Central memory CD8-positive, alpha-beta T cell (primary cell): ENCODE data around the gene C12orf57.

Experiments used
- ATAC-seq: fragments of 150-1000 bp; cut with Tn5 transposase; replicated peaks from 2 replicates; pipeline ENCODE4 v1.10.0; 2022; ENCODE audit warnings: mild to moderate bottlenecking, moderate FRiP score, moderate number of reproducible peaks; ENCODE audit not compliant: poor library complexity, severe bottlenecking; ENCODE audit errors: extremely low read depth
- DNase-seq, 2 donors: peaks; one replicate each; pipeline ENCODE4 v3.0.0; 2021; ENCODE audit warnings: low spot score in 2 of 2
- H3K27ac Mint-ChIP-seq: one replicate; pipeline ENCODE4 v1.8.0; 2022; ENCODE audit warnings: low read depth, mild to moderate bottlenecking, moderate library complexity, mixed read lengths
- H3K27me3 Mint-ChIP-seq: one replicate; pipeline ENCODE4 v1.8.0; 2022; ENCODE audit warnings: mixed read lengths
- H3K36me3 Mint-ChIP-seq: one replicate; pipeline ENCODE4 v1.8.0; 2022; ENCODE audit warnings: mild to moderate bottlenecking, moderate library complexity, mixed read lengths; ENCODE audit not compliant: insufficient read depth
- H3K4me1 Mint-ChIP-seq: one replicate; pipeline ENCODE4 v1.8.0; 2022; ENCODE audit warnings: mixed read lengths
- H3K4me3 Mint-ChIP-seq: one replicate; pipeline ENCODE4 v1.8.0; 2022; ENCODE audit warnings: mild to moderate bottlenecking, moderate library complexity, mixed read lengths
- H3K9me3 Mint-ChIP-seq: one replicate; pipeline ENCODE4 v1.8.0; 2022; ENCODE audit warnings: mixed read lengths

Gene C12orf57

GRCh38 chr12:6962285-6963015 is 18.6 kb downstream of the C12orf57 start:
- ATAC-seq (no peak), DNase-seq (no peak)
- Mint-ChIP-seq H3K27ac (peak overlapping the region; percentile 99), H3K27me3 (no peaks in the 10 kb centered on the region), H3K4me3 (no peak overlapping the region), H3K9me3 (no peaks in the 10 kb centered on the region), H3K36me3 (peaks cover 60% of the 10 kb centered on the region), H3K4me1 (peaks cover 56% of the 10 kb centered on the region)

DNA sequence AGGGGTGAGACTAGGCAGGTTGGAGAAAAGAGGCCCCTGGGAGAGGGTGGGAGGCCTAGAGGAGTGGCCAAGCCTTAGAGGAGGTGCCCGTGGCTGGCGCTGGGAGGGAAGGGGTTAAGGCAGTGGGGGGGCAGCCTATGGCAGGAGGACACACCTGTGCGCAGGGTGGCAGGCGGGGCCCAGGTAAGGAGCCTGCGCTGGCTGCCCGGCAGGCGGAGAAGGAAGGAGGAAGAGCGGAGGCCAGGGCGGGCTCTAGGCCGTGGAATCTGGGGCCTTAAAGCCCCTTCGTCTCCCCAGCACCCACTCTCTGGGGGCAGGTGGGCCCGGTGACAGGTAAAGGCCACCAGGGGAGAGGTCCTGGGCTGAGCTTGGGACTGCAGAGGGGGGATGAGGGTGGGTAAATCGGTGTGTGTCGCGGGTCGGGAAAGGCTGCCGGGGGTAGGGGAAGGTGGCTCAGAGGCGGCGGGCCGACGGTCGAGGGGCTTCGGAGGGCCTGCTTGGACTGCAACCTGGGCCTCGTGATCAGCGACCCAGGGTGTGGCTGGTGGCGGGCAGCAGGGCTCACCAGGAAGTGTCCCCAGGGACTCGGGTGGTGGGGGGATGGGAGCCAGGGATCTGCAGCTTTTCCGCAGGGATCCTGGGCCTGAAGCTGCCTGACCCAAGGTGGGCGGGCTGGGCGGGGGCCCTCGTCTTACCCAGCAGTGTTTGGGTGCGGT is 19.4 kb downstream of the C12orf57 start:
- Mint-ChIP-seq H3K27me3 (no peaks in the 10 kb centered on the region), H3K27ac (peak overlapping the region; percentile 99), H3K4me3 (no peak overlapping the region), H3K4me1 (peaks cover 50% of the 10 kb centered on the region), H3K9me3 (no peaks in the 10 kb centered on the region), H3K36me3 (peaks cover 58% of the 10 kb centered on the region)
- DNase-seq (no peak), ATAC-seq (no peak)

GRCh38 chr12:6963791-6964413 is 20.1 kb downstream of the C12orf57 start:
- H3K9me3 Mint-ChIP-seq, result no peaks in the 10 kb centered on the region
- H3K36me3 Mint-ChIP-seq, result peaks cover 55% of the 10 kb centered on the region
- H3K4me1 Mint-ChIP-seq, result peaks cover 47% of the 10 kb centered on the region
- H3K27ac Mint-ChIP-seq, result no peak overlapping the region
- H3K4me3 Mint-ChIP-seq, result no peak overlapping the region
- ATAC-seq, result no peak
- DNase-seq, result no peak
- H3K27me3 Mint-ChIP-seq, result no peaks in the 10 kb centered on the region

GRCh38 chr12:6964605-6965025 is 20.8 kb downstream of the C12orf57 start:
- no peak for ATAC-seq
- Mint-ChIP-seq H3K27me3 (no peaks in the 10 kb centered on the region), H3K36me3 (peaks cover 51% of the 10 kb centered on the region), H3K4me1 (peaks cover 47% of the 10 kb centered on the region), H3K9me3 (no peaks in the 10 kb centered on the region), H3K4me3 (no peak overlapping the region), H3K27ac (peak overlapping the region; percentile 55)
- DNase-seq, result no peak

DNA sequence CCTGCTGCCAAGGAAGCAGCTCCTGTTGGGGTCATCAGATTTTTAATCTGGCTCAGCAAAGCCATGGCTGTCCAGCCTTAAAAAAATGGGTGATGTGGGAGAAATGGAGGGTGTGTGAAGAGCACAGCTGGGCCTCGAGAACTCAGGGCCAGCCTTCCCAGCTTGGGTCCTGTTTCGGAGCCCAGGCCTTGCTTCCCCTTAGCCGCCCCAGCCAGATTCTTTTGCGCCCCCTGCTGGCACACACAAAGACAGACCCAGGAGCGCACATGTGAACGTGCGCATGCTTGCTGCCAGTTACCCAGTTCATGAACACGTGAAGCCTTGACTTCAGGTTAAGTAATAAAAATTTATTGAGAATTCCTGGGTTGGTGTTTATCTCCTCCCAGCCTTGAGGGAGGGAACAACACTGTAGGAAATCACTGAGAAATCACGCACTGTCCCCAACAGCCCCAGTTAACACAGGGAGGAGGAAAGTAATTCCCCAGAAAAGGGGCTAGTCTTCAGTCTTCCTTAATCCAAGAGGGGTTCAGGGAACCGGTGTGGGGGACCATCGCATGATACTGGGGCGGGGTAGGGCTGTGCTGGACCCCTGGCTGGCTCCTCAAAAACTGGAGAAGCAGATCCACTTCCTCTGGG is 21.3 kb downstream of the C12orf57 start:
- Mint-ChIP-seq H3K27me3 (no peaks in the 10 kb centered on the region), H3K4me3 (no peak overlapping the region), H3K4me1 (peaks cover 46% of the 10 kb centered on the region), H3K9me3 (no peaks in the 10 kb centered on the region), H3K36me3 (peaks cover 54% of the 10 kb centered on the region), H3K27ac (peak overlapping the region; percentile 55)
- ATAC-seq (peak; percentile 42), DNase-seq (peak; percentile 81 to 88)

- Mint-ChIP-seq H3K27me3 (no peaks in the 10 kb centered on the region), H3K27ac (no peak overlapping the region), H3K36me3 (peaks cover 51% of the 10 kb centered on the region), H3K9me3 (no peaks in the 10 kb centered on the region), H3K4me3 (no peak overlapping the region), H3K4me1 (peaks cover 42% of the 10 kb centered on the region)
- no peak for DNase-seq
- ATAC-seq, result no peak
These were observed 21.9 kb downstream of the C12orf57 start for GRCh38 chr12:6965714-6966113.

DNA sequence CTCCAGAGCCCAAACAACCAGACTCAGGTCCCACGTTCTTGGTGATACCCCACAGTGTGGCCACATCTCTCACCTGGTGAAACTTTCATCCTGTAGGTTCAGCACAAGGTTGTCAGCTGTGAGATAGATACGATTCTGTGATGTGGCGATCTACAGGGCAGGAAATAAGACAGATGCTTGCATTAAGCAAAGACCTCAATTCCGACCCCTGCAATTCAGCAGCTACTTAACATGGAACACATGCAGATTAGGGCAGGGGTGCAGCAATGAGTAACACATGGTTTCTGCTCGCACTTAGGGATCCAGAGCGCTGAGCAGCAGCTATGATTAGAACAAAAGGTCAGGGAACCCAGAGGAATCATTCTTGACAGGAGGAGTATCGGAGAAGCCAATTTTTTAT is 22.5 kb downstream of the C12orf57 start:
- Mint-ChIP-seq H3K27ac (no peak overlapping the region), H3K9me3 (no peaks in the 10 kb centered on the region), H3K36me3 (peaks cover 47% of the 10 kb centered on the region), H3K4me3 (no peak overlapping the region), H3K4me1 (peaks cover 39% of the 10 kb centered on the region), H3K27me3 (no peaks in the 10 kb centered on the region)
- ATAC-seq (no peak), DNase-seq (no peak)

DNA sequence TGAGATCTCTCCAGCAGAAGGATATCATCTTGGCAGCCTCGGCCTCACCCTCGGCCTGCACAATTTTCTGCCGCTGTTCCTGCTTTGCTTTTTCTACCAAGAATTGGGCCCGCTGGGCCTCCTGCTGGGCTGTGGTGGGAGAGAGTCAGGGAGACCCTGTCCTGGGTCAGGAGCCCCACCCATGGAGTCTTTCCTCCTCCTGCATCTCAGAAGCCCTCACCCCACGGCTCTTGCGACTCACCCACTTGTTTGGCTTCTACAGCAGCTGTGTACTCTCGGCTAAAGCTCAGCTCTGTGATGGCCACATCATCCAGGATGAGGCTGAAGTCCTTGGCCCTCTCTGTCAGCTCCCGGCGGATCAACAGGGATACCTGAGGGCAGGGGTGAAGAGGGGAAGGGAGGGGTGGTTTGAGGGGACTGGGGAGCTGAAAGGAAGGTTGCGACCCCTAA is 23.9 kb downstream of the C12orf57 start:
- peaks cover 38% of the 10 kb centered on the region for H3K36me3 Mint-ChIP-seq
- H3K27ac Mint-ChIP-seq, result no peak overlapping the region
- H3K4me3 Mint-ChIP-seq, result no peak overlapping the region
- ATAC-seq, result no peak
- H3K9me3 Mint-ChIP-seq, result no peaks in the 10 kb centered on the region
- H3K4me1 Mint-ChIP-seq, result peaks cover 38% of the 10 kb centered on the region
- no peak for DNase-seq
- no peaks in the 10 kb centered on the region for H3K27me3 Mint-ChIP-seq

DNA sequence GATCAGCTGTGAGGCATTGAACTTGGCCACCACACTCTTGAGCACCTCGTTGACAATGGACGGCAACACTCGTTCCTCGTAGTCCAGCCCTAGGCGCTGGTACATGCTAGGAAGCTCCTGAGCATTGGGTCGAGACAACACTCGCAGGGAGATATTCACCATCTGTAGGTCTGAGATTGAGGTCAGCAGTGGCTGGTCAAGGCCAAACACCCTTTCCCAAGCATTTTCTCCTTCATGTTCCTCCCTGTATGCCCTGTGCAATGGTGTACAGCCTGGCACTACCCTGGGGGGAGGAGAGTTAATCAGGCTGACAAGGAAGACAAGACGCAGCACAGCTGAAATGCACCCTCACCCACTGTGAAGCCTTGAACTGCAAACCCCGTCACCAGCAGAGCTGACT is 24.6 kb downstream of the C12orf57 start:
- Mint-ChIP-seq H3K27me3 (no peaks in the 10 kb centered on the region), H3K4me3 (peak overlapping the region; percentile 94), H3K9me3 (no peaks in the 10 kb centered on the region), H3K4me1 (peaks cover 38% of the 10 kb centered on the region), H3K27ac (no peak overlapping the region), H3K36me3 (peaks cover 38% of the 10 kb centered on the region)
- DNase-seq (no peak), ATAC-seq (no peak)

DNA sequence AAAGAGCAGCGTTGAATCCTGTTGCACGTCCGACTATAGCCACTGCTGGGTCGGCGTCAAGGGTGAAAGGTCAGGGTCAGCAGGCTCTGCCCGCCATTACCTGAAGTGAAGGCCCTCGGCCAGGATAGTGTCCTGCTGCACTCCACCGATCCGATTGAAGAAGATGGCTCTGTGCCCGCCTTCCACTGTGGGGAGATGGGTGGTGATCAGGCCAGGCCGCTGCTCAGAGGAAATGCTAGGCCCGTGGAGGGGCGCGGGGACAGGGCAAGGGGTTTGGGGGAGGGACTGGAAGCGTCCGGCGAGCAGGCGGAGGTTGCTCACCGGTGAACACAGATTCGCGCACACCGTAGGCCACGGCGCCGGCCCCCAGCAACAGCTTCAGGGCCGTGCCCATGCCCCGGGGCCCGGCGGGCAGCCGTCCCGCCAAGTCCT is 26.3 kb downstream of the C12orf57 start:
- Mint-ChIP-seq H3K36me3 (peaks cover 40% of the 10 kb centered on the region), H3K27ac (peak overlapping the region; percentile 97), H3K27me3 (no peaks in the 10 kb centered on the region), H3K4me3 (peak overlapping the region; percentile 94), H3K4me1 (peaks cover 30% of the 10 kb centered on the region), H3K9me3 (no peaks in the 10 kb centered on the region)
- no peak for DNase-seq
- ATAC-seq, result peak; percentile 7

- no peak for ATAC-seq
- no peaks in the 10 kb centered on the region for H3K27me3 Mint-ChIP-seq
- H3K36me3 Mint-ChIP-seq, result peaks cover 38% of the 10 kb centered on the region
- no peak for DNase-seq
- no peak overlapping the region for H3K27ac Mint-ChIP-seq
- peaks cover 19% of the 10 kb centered on the region for H3K4me1 Mint-ChIP-seq
- H3K4me3 Mint-ChIP-seq, result no peak overlapping the region
- no peaks in the 10 kb centered on the region for H3K9me3 Mint-ChIP-seq
These were observed 30.4 kb downstream of the C12orf57 start for GRCh38 chr12:6974180-6974579.

DNA sequence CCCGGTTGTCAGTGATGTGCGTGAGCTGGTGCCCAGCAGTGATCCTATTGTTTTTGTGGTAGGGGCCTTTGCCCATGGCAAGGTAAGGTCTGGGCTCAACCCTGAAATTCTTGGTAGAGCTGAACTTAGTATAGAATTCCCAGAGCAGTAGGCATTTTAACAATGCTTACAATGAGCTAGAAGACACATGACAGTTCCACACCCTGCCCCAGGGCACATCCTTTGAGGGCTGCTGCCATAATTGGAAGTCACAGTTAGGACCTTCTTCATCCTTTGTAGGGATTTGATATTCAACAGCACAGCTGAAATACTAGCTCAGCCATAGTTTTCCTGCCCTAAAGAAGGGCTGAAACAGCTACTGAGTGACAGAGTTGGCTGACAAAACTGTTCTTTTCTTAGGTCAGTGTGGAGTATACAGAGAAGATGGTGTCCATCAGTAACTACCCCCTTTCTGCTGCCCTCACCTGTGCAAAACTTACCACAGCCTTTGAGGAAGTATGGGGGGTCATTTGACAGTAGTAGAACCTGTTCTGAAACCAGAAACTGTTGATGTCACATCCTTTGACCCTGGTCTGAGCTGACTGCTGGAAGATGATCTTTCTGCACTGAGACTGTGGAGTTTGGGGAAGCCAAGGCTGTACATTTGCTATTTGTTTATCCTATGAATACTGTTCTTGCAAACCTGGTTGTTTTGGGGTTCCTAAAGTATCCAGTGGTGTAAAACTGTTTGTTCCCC is 31.6 kb downstream of the C12orf57 start:
- peaks cover 40% of the 10 kb centered on the region for H3K36me3 Mint-ChIP-seq
- H3K27ac Mint-ChIP-seq, result no peak overlapping the region
- H3K4me1 Mint-ChIP-seq, result peaks cover 14% of the 10 kb centered on the region

More for the DNA sequence above, 31.6 kb downstream of the C12orf57 start:
- no peaks in the 10 kb centered on the region for H3K27me3 Mint-ChIP-seq
- DNase-seq (no peak), ATAC-seq (no peak)
- no peaks in the 10 kb centered on the region for H3K9me3 Mint-ChIP-seq
- no peak overlapping the region for H3K4me3 Mint-ChIP-seq
